ENCODE results near the gene PDE7B.

The PDE7B gene

DNA sequence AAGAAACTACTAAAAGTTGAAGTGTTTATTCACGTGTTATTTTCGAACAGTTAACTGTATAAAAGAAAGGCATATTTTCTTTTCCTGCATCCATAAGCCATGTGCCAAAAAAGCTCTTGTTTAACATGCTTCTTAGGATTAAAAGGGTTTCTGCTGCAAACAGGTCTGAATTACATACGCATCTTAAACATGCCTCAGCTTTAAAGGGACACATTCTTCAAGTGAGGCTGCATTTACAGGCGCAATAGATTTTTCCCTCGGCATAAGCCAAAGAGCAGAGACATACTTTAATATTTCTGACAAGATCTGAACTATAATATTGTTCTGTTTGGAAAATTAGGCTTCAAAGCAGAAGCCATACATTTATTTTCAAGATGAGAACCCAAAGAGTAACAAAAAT, 39.4 kb downstream of the PDE7B start:
- TF ChIP-seq GATA2 (IDR thresholded peaks at IDR 0.05; ENCODE audit: low read depth, low read length) (no peak), GATA3 (IDR thresholded peaks at IDR 0.05; ENCODE audit: low read depth, low read length) (no peak)

DNA sequence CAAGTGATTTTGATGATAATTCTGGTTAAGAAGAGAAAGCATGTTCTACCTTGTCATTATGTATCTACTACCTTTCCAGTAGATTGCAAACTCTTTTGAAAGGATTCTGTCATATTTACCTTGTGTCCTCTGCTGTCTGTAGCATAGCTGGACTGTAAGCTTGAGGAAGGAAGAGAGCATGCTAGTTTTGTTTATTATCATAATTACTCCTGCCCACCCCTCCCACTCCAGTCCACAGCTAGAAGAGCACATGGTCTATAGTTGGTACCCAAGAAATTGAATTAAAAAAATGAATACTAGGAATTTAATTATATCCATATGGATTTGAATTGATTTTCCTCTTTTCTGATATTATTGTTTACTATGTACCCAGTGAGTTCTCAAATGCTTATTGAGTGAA, 40.2 kb downstream of the PDE7B start:
- TF ChIP-seq GATA2 (IDR thresholded peaks at IDR 0.05; ENCODE audit: low read depth, low read length) (no peak), GATA3 (IDR thresholded peaks at IDR 0.05; ENCODE audit: low read depth, low read length) (no peak)

DNA sequence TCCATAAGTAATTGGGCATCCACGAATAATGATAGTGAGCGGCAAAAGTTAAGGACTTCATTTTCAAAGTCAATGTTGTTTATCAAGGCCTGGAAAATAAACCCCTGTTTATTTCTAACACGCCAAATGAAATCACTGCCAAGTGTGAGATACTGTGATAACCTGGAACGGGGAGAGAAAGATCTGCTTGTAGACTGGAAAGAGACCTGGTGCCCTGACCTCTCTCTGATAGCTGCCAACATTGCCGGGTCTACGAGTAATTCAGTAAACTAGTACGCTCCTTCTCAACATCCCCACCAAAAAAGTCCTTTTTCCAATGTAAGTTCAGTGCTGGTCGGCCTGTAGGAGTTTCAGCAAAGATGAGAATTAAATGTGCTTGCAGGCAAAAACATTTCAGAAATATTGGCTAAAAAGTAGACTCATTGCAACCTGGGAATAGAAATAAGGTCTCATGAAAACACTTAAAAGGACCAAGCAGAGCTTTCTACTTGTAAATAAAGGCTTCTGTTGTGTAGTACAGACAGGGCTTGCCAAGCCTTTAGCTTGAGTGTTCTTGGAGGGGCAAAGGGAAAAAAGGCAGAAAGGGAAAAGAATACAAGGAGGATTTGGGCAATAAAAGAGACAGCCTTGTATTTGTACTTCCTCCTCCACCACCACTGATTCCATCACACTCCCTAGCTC, 43.9 kb downstream of the PDE7B start:
- TF ChIP-seq GATA3 (IDR thresholded peaks at IDR 0.05; ENCODE audit: low read depth, low read length) = no peak
- TF ChIP-seq GATA2 (IDR thresholded peaks at IDR 0.05; ENCODE audit: low read depth, low read length) = no peak

DNA sequence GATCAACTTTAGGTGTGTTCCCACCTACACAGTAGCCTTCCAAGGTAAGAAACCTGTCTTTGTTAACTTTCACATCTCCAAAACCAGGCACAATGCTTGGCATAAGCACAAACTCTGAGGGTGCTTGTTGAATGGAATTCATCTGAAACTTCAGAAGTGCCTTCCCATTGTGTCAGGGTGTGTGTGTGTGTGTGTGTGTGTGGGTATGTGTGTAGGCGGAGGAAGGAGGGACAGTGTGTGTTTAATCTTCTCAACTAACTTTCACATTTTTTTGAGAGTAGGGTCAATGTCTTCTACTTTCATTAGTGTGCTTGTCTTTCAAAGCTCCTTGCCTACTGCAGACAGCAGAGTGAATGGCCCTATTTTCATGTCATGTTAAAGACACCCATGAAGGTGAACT, 45.6 kb downstream of the PDE7B start:
- TF ChIP-seq GATA3 (IDR thresholded peaks at IDR 0.05; ENCODE audit: low read depth, low read length) = no peak
- TF ChIP-seq GATA2 (IDR thresholded peaks at IDR 0.05; ENCODE audit: low read depth, low read length) = no peak

DNA sequence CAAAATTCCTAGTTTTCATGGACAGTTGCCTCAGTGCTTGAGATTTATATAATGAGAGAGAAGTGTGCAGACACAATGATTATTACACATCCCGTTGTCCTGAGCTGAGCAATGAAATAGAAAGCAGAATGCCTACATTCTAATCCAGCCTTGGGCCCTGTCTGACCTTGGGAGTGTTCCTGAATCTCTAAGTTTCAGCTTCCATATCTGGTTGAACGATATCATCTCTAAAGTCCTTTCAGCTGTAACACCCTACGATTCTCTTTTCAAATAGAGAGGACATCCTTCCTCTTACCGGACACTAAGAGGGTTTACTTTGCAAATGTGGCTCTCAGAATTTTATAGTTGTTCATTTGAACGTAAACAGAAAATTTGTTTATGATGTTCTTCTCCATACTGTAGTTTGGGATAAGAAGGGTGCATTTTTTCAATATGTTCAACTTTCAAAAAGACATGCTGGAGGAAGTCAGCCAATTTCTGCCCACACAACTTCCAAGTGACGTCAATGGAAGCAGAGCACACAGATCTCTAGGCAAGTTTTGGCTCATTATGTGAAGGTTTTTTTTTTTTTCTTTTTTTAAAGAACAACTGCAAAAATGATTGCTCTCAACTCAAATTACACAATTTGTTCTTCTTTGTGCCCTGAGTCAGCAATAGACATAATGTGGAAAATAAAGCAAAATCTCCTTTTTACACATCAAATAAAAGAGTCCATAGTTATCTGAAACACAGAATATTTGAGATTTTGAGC, 50.4 kb downstream of the PDE7B start:
- no peak for TF ChIP-seq GATA2 (IDR thresholded peaks at IDR 0.05; ENCODE audit: low read depth, low read length)
- TF ChIP-seq GATA3 (IDR thresholded peaks at IDR 0.05; ENCODE audit: low read depth, low read length) = no peak

DNA sequence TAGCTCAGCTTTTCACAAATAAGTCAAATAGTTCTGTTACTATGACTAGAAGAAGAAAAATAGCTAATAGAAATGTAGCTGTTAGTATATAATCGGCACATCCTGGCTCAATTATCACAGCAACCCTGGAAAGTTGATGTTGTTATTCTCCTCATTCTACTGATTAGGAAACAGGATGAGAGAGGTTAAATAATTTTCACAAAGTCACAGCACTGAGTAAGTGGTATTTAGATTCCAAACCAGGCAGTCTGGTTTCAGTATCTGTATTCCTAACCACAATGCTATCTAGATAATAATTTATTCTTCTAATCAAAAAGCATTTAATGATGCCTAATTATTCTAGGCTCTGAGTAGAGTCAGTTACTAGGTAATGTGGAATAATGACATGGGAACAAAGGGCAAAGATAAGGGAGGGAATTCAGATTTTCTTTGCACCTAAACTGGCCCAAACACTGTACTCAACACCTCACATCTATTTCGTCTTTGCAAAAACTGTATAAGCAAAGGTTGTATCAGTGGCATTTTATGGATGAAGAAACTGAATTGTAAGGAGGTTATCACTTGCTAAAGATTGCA, 51.3 kb downstream of the PDE7B start:
- TF ChIP-seq GATA3 (IDR thresholded peaks at IDR 0.05; ENCODE audit: low read depth, low read length) = no peak
- no peak for TF ChIP-seq GATA2 (IDR thresholded peaks at IDR 0.05; ENCODE audit: low read depth, low read length)

DNA sequence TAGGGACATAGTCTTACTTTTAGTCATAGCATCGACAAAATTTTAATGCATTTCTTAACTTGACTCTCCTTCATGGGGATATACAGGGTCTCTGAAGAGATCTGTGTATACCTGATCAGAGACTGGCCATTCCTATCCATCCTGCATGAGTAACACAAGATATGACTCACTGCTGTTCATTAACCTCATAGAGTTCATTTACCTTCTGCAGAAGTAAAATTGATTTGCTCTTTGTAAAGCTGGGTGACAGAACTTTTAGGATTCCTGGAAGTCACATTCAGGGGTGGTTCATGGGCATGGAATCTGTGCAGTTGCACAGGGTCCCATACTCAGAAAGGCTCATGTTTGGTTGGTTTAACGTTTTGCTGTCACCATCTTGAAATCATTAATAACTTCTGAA, 53.2 kb downstream of the PDE7B start:
- no peak for TF ChIP-seq GATA3 (IDR thresholded peaks at IDR 0.05; ENCODE audit: low read depth, low read length)
- no peak for TF ChIP-seq GATA2 (IDR thresholded peaks at IDR 0.05; ENCODE audit: low read depth, low read length)

DNA sequence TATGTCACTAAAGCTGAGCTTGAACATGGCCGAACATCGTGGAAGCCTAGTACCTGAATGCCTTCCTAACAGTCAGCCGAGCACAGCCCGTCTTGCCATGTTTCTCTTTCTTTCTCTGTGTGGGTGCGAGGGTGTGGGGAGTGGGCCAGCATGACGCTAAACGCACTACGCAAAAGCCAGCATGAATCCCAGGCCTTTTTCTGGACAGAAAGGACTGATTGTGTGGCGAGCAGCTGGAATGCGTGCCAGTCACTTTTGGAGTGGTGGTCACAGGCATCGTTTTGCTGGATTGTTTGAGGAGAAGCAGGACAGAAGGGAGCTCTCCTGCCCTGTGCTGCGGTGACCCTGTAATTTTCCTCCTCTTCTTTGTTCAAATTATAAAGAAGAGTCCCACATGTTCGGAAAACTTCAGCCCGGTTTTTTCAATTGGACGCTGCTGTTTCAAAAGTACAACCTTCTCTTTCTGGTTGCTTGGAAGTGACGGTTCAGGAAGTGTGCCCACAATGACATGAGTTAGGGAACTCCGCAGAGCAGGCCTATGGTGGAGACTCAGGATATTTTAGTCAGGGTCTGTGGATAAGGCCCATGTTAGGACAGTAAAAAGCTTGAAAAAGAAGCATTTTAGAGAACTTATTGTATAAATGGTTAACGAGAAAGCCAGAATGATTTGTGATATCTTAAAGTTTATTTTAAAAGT, 54.3 kb downstream of the PDE7B start:
- TF ChIP-seq GATA3 (IDR thresholded peaks at IDR 0.05; ENCODE audit: low read depth, low read length) = no peak
- TF ChIP-seq GATA2 (IDR thresholded peaks at IDR 0.05; ENCODE audit: low read depth, low read length) = no peak

DNA sequence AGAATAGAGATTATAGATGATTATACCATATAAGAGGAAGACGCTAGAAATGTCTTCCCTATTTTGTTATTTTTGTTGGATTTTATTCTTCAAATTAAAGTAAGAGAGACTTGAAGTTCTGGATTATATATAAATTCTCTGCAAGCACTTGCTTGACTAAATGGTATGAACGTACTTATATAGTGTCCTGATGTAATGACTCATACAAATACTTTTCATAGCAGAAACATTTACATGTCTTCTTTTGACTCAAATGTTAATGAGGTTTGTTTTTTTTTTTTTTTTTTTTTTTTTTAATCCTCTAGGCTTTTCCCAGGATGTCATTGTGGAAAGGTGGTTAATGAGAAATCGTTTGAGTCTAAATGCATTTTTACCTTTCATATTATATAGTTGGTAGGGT, 55.0 kb downstream of the PDE7B start:
- TF ChIP-seq GATA2 (IDR thresholded peaks at IDR 0.05; ENCODE audit: low read depth, low read length) (no peak), GATA3 (IDR thresholded peaks at IDR 0.05; ENCODE audit: low read depth, low read length) (no peak)

DNA sequence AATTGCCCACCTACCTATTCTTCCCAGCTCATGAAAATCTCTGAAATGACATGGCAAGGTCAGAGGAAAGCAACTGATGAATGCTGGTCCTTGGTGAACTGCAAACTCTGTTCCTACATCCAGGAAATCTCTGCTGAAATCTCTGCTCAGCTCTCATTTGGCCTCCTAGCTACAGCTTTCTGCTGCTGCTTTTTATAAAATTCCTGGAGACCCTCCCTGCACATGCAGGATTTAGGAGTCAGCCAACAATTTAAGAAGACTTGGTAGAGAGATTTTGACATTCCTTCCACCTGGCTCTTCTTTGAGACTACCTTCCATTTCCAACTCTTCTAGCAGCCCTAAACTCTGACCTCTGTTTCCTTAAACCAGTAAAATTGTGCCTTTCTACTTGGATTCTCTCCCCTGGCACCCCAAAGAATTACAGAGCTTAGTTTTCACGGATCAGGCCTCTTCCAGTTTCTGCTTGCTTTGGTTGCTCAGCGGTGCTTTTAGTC, 55.5 kb downstream of the PDE7B start:
- TF ChIP-seq GATA3 (IDR thresholded peaks at IDR 0.05; ENCODE audit: low read depth, low read length) = no peak
- no peak for TF ChIP-seq GATA2 (IDR thresholded peaks at IDR 0.05; ENCODE audit: low read depth, low read length)

DNA sequence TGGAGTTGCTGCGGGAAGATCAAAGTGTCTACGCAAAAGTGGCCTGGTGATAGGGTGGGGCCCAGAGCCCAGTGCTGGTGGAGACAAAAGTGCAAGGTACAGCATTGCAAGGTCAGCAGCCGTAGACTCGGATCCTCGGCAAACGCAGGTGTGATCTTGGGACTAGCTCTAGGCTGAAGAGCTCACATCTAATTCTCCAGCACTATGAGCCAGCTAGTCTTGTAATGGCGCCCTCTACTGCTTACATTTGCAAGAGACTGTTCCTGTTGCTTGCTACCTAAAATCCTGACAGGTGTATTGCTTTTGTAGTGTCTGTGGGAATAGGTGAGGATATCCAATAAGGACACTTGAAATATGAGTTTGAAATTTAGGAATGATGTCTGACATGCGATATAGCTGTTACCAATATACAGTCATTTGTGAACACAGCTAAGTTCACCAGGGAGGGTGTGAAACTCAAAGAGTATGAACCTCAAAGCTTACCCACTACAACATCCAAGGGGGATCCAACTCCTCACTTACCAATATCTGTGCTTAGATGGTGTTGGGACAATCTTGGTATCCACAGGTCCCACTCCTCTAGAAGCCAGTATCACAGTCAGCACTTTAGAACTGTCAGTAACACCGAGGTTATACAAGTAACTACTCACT, 58.4 kb downstream of the PDE7B start:
- TF ChIP-seq GATA2 (IDR thresholded peaks at IDR 0.05; ENCODE audit: low read depth, low read length) (no peak), GATA3 (IDR thresholded peaks at IDR 0.05; ENCODE audit: low read depth, low read length) (no peak)

DNA sequence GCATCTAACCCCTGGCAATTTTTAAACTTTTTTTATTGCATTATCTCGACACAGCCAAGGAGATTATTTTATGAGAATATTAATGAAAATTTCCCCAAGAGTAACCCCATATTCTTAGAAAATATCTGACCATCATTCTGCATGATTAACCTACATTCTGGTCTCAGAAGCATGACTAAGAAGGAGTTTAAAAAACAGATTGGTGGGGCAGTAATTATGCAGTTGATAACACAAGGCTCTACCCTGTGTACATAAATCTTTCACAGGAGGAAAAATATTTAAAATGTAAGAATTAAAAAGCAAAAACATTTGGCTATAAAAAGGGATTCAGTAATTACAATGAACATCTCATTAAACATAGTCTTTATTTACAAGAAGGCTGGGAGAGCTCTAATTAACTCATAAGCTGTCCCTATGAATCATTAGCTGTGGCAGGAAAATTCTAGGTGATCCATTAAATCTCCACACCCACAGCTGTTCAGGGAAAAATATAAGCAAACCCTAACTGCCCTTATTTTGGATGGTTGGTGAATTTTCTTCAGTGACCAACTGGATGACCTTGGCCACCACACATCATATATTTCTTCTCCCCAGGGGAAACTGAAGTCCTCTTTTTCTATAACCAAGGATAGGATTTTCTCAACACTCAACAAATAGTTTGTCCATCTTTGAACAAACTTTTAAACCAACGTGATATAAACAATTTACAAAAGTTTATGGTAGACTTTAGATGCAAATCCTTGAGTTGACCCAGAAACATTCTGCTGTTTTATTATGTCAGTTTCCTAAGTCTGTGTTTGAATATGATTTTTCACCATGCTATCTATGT, 59.5 kb downstream of the PDE7B start:
- TF ChIP-seq GATA2 (IDR thresholded peaks at IDR 0.05; ENCODE audit: low read depth, low read length) (no peak), GATA3 (IDR thresholded peaks at IDR 0.05; ENCODE audit: low read depth, low read length) (no peak)

DNA sequence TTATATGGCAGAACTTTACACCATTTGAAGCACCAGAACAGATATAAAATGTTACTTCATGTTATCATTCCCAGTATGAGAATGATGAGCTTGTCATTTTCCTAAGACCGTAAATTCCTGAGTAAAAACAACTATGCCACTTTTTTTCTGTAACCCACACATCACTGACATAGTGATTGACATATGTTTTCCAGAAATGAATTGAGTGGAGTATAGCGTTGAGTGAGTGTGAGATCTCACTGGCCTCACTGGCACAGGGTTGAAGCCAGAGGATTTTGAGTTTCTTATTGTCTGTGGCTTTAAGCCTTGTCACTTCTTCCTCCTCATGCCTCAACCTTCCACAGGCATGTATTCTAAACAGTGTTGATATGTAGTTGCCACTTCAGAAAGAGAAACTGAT, 62.3 kb downstream of the PDE7B start:
- TF ChIP-seq GATA2 (IDR thresholded peaks at IDR 0.05; ENCODE audit: low read depth, low read length) (no peak), GATA3 (IDR thresholded peaks at IDR 0.05; ENCODE audit: low read depth, low read length) (no peak)
